Omental fat pad (tissue), 4 donors: ENCODE data around the gene MRI1. TPM values are rescaled to one million over a fixed set of nuclear protein-coding genes. Genes with fewer than 3 reads are reported as not detected.

ENCODE experiments used
- ATAC-seq: fragments of 150-250 bp; one replicate; pipeline ENCODE4 v1.9.1; 2016; ENCODE audit warnings: mild to moderate bottlenecking, moderate library complexity; ENCODE audit not compliant: low FRiP score
- DNase-seq: peaks from one replicate; pipeline ENCODE4 v3.0.0-alpha.2; 2019; ENCODE audit warnings: low spot score
- total RNA-seq, 4 donors: library from RNA; depleted of rRNA; stranded (reverse); fragments of >200 nt; gene quantifications; one replicate each; pipeline ENCODE4 v1.1.0, GENCODE V29; 2016
- TF ChIP-seq, protein P1 (sequence below), 3 donors: fragments of 450-650 bp; IDR thresholded peaks; one replicate each; pipeline ENCODE4 v1.5.1; 2016 to 2017; ENCODE audit warnings: antibody characterized with exemption in 3 of 3, mild to moderate bottlenecking in 3 of 3, moderate library complexity in 2 of 3

The MRI1 gene
- total RNA-seq, 4 donors from 2014 or later, result 34.1 to 82.1 (median 38.5) TPM

- DNase-seq (no peak), ATAC-seq (no peak)
- TF ChIP-seq, protein P1, sequence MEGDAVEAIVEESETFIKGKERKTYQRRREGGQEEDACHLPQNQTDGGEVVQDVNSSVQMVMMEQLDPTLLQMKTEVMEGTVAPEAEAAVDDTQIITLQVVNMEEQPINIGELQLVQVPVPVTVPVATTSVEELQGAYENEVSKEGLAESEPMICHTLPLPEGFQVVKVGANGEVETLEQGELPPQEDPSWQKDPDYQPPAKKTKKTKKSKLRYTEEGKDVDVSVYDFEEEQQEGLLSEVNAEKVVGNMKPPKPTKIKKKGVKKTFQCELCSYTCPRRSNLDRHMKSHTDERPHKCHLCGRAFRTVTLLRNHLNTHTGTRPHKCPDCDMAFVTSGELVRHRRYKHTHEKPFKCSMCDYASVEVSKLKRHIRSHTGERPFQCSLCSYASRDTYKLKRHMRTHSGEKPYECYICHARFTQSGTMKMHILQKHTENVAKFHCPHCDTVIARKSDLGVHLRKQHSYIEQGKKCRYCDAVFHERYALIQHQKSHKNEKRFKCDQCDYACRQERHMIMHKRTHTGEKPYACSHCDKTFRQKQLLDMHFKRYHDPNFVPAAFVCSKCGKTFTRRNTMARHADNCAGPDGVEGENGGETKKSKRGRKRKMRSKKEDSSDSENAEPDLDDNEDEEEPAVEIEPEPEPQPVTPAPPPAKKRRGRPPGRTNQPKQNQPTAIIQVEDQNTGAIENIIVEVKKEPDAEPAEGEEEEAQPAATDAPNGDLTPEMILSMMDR (IDR thresholded peaks at IDR 0.05), result no peak
Observed at GRCh38 chr19:13803038-13803437, 38.7 kb downstream of the MRI1 start.

- no peak for ATAC-seq
- TF ChIP-seq, protein P1 (IDR thresholded peaks at IDR 0.05), result no peak
Observed at GRCh38 chr19:13804830-13805683, 40.7 kb downstream of the MRI1 start.

DNA sequence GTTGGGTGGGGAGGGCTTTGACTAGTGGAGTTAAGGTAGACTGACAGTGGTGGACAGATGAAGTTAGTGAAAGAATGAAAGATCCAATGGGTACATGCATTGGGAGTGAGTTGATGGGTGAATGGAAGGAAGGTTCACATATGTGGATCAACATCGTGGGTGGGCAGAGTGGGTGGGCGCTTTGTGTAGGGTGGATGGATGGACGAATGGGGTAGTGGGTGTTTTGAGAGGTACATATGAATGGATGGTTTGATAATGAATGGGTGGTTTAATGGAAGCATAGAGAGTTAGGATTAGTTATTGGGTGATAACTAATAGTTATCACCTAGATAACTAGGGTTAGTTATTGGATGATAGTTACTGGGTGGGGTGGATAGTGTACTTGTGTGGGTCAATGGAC is 42.4 kb downstream of the MRI1 start:
- ATAC-seq (no peak), DNase-seq (no peak)
- TF ChIP-seq, protein P1 (IDR thresholded peaks at IDR 0.05), result no peak

More at GRCh38 chr19:13804830-13805683, 40.7 kb downstream of the MRI1 start:
- DNase-seq, result no peak

- DNase-seq (no peak), ATAC-seq (no peak)
- TF ChIP-seq, protein P1 (IDR thresholded peaks at IDR 0.05), result no peak
Observed at GRCh38 chr19:13807421-13808021, 43.2 kb downstream of the MRI1 start.

- DNase-seq, result no peak
- no peak for ATAC-seq
- TF ChIP-seq, protein P1 (IDR thresholded peaks at IDR 0.05), result no peak
Observed at GRCh38 chr19:13808856-13809255, 44.5 kb downstream of the MRI1 start.

DNA sequence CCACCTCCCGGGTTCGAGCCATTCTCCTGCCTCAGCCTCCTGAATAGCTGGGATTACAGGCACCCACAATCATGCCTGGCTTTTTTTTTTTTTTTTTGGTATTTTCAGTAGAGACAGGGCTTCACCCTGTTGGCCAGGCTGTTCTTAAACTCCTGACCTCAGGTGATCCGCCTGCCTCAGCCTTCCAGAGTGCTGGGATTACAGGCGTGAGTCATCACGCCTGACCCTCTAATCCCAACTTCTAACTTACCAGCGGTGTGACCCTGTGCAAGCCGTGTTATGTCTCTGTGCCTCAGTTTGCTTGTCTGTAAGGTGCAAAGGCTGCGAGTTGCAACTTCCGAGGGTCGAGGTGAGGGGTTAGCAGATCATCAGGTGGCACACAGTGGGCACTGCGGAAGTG is 48.2 kb downstream of the MRI1 start:
- TF ChIP-seq, protein P1 (IDR thresholded peaks at IDR 0.05), result no peak
- ATAC-seq (no peak), DNase-seq (no peak)
